Ovary (tissue), 3 donors: ENCODE results near the gene TNFRSF1B.

Experiments used
- CTCF ChIP-seq, 3 donors: fragments of 450-650 bp in 2 of 3; fragments of 200-600 bp in 1 of 3; IDR thresholded peaks; one replicate each; pipeline versions ENCODE4 v1.5.1 to v1.8.0; 2016 to 2022; ENCODE audit warnings: antibody characterized with exemption in 3 of 3, mild to moderate bottlenecking in 1 of 3
- POLR2A ChIP-seq: fragments of 450-650 bp; IDR thresholded peaks from one replicate; pipeline ENCODE4 v1.6.1; 2017; ENCODE audit warnings: antibody characterized with exemption, mild to moderate bottlenecking, moderate library complexity
- donor health status: DM: no; HTN: no; CAD: no.

- no peak for TF ChIP-seq CTCF (IDR thresholded peaks at IDR 0.05)
- no peak for TF ChIP-seq POLR2A
Measured at GRCh38 chr1:12150456-12151200, 16.2 kb upstream of the TNFRSF1B start.
